Left kidney (tissue), 2 donors: ENCODE results near the gene TIAM1. TPM values are rescaled to one million over a fixed set of nuclear protein-coding genes. Genes with fewer than 3 reads are reported as not detected.

ENCODE experiments used
- DNase-seq: peaks from one replicate; pipeline ENCODE4 v3.0.0-alpha.2; 2013
- polyA plus RNA-seq: library from polyadenylated mRNA; unstranded; fragments of 120-200 nt; gene quantifications from one replicate; pipeline ENCODE4 v1.2.1, GENCODE V29; 2013; ENCODE audit not compliant: insufficient read length

Gene TIAM1
- polyA plus RNA-seq, 1 donor = 18.1 TPM

- DNase-seq = no peak
These were observed 208.4 kb downstream of the TIAM1 start for GRCh38 chr21:31135531-31136184.

GRCh38 chr21:31133243-31133830, 210.7 kb downstream of the TIAM1 start:
- no peak for DNase-seq

DNA sequence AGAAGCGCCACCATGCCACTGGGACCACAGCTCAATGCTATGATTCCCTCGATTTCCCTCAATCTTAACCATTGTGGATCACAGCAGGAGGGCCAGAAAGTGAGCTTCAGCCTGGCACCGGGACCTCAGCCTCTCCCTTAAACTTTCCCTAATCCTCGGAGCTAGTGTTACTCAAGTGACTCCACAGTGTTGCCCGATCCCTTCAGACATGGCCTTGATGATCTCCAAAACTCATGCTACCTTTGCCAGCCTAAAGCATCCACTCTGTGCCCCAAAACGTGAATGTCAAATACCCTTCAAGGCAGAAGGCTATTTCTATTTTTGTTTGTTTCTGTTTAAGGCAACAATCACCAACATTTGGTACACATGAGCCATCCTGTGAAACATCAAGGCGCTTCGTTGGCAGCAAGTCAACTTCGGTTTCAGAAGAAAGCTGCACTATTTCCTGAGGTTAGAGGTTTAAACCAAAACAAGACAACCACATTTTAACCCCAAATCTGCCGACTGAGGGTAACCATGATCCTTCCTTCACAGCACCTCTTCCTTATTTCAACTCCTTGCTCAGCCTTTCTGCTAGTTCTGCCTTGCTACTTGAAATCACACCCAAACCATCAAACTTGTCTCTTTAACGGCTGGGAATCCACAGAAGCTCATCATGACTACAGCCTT, 211.4 kb downstream of the TIAM1 start:
- no peak for DNase-seq

DNA sequence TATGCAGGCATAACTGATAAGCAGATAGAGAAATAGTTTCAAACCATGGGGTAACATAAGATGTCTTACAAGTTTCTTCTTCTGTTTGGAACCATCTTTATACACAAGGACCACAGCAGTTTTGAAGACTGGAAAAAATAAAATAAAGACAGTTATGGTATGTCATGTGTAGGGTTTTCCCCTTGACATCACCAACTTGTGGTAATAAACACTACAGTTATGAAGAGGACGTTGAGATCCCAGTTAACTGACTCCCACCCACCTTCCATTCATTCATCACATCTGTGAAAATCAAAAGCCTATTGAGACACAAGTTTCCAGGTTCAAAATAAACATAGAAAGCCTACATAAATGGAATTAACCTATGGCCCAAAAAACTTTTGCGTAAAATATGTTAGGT, 213.2 kb downstream of the TIAM1 start:
- no peak for DNase-seq

DNA sequence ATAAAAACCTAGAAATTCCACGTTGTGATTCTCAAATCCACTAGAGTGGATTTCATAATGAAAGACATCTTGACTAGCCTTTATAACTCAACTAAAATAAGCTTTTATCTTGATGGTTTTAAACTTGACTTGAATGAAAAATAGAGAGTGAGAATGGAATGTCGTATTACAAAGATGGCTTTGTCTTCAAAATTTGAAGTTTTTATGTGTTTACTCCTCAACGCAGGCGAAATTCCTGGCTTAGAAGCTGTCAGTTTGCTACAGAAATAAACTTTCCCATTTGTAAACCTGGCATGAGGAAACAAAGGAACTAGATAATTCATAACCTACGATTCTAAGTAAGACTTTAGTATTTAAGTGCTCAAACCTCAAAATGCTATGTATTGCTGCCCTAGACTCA, 215.8 kb downstream of the TIAM1 start:
- no peak for DNase-seq

- DNase-seq = no peak
These were observed 220.1 kb downstream of the TIAM1 start for GRCh38 chr21:31124010-31124409.

- DNase-seq = no peak
These were observed 224.9 kb downstream of the TIAM1 start for GRCh38 chr21:31119199-31119598.

GRCh38 chr21:31117128-31117916, 226.7 kb downstream of the TIAM1 start:
- DNase-seq = no peak

DNA sequence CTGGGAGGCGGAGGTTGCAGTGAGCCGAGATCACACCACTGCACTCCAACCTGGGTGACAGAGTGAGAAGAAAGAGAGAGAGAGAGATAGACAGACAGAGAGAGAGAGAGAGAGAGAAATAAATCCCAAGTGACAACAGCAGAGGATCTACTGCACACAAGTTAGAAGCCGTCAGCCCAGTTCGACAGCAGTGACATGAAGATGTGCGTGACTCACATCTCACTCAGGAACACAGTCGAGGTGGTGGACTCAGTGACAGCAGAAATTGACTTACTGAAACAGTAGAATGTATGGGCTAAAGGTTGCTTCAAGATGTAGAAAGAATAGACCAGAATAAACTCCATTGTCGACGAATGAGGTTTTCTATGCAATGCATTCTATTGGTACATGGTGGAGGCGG, 228.8 kb downstream of the TIAM1 start:
- DNase-seq = no peak

DNA sequence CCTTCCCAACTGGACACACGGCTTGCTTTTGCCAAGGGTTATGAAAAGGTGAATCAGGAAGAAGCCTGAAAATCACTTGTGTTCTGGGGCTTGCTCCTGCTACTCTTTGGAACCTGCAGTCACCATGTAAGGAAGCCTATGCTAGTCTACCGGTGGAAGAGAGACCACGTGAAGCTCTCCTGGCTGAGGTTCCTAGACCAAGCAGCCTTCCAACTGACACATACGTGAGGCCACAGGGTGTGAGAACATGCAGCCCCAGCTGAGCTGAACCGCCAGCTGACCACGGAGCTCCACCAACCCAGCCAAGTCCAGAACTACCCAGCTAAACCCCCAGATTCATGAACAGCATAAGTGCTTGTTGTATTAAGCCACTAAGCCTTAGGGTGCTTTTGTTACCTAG, 233.0 kb downstream of the TIAM1 start:
- no peak for DNase-seq

GRCh38 chr21:31110430-31110829, 233.6 kb downstream of the TIAM1 start:
- no peak for DNase-seq

DNA sequence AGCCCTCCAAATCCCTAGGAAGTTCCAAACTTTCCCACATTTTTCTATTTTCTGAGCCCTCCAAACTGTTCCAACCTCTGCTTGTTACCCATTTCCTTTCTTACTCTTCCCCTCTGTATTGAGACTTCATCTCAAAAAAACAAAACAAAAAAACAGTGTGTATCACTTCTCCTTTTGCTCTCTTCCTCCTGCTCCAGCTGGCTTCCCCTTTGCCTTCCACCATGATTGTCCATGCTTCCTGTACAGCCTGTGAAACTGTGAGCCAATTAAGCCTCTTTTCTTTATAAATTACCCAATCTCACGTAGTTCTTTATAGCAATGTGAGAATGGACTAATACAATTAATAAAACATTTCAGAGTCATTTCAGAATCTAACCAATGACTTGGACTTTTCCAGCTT, 236.2 kb downstream of the TIAM1 start:
- DNase-seq = no peak

DNA sequence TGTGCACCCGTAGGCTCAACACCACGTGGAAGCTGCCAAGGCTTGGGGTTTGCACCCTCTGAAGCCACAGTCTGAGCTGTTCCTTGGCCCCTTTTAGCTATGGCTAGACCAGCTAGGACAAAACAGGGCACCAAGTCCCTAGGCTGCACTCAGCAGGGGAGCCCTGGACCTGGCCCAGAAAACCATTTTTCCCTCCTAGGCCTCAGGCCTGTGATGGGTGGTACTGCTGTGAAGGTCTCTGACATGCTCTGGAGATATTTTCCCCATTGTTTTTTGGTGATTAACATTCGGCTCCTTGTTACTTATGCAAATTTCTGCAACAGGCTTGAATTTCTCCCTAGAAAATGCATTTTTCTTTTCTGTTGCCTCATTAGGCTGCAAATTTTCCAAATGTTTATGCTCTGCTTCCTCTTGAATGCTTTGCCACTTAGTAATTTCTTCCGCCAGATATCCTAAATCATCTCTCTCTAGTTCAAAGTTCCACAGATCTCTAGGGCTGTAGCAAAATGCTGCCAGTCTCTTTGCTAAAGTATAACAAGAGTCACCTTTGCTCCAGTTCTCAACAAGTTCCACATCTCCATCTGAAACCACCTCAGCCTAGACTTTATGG, 236.8 kb downstream of the TIAM1 start:
- DNase-seq = no peak

DNA sequence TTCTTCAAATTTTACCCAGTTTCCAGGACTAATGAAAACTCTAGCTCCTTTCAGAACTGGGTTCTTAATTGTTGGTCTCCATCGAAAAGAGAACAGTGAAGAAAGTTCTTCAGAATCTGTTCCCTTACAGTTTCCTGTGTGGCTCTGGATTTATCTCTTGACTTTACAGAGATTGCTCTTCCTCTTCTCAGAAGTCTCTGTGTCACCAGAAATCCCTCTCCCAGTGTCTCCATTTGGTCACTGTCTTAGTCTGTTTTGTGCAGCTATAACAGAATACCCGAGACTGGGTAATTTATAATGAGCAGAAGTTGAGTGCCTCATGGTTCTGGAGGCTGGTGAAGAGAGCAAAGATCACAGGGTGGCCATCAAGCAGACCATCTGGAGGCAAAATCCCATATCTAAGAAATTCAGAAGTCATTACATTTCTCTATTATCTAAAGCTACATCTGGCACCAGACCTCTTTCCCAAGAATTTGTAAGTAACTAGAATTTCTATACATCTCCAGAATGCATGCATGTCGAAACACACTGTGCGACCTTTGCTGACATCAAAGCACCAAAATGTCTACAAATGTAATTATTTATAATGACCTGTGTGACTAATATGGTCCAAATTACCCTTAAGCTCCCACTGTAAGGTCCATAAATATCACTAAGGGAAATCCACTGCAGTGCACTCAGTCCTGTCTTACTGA, 240.3 kb downstream of the TIAM1 start:
- no peak for DNase-seq

DNA sequence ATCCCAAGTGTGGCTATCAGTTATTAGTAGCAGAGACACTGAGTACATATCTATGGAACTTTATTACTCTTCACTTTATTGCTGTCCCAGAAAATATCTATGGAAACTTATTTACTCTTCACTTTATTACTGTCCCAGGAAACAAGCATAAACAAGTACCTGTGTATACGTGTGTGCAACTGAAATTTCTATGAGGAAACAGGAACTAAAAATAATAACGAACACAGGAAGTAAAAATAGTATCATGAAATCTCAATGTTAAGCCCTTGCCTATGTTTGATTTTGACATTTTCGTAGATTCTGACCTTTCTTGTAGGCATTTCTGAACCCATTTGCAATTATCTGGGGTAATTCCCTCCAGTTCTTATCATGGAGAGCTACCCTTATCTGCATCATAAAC, 240.9 kb downstream of the TIAM1 start:
- no peak for DNase-seq

DNA sequence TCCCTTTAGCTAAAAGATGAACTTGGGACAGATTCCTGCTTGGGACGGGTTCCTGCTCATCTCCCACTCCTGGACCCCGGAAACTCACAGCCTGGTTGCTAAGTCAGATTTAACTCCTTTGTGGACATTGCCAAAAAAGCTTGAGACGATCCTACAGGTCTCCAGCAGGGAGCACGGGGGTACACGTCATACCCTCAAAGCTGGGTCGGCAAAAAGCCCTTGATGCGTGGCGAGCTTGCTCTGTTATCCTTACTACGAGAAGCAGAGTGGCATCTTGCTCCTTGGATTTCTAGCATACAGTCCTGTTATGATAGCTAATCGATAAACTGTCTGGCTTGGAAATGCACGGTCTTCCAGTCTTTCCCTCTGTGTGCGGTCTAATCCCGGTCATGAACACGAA, 244.9 kb downstream of the TIAM1 start:
- DNase-seq = no peak

DNA sequence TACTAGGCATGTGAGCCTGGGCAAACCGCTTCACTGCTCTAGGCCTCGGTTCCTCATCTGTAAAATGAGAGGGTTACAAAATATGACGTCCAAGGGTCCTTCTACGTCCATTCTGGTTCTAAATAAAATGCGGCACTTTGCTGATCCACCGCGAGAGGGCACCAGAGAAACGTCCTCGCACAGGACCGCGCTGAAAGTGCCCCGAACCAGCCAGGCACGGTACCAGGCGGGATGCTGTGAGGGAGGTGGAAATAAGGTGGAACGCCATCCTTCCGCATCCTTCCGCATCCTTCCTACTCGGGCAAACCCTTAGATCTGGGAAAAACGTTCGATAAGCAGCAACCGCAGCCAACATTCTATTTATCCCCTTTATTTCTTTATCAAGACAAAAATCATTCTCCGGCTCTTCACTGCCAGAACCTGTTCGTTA, 245.5 kb downstream of the TIAM1 start:
- peak; percentile 50 for DNase-seq

- DNase-seq = no peak
These were observed 251.0 kb downstream of the TIAM1 start for GRCh38 chr21:31092832-31093625.

GRCh38 chr21:31090376-31090775, 253.7 kb downstream of the TIAM1 start:
- no peak for DNase-seq

GRCh38 chr21:31088474-31088751, 255.6 kb downstream of the TIAM1 start:
- no peak for DNase-seq
